ENCODE results near the gene MYEF2. TPM values are rescaled to one million over a fixed set of nuclear protein-coding genes. Genes with fewer than 3 reads are reported as not detected.

The MYEF2 gene
- total RNA-seq, 2 donors from 2014 or later = 12.9 to 16.6 TPM

- Histone ChIP-seq H3K4me1 (no peaks in the 10 kb centered on the region), H3K27ac (no peak overlapping the region), H3K36me3 (replicated peaks in 1 of 2; ENCODE audit: insufficient read depth in 1 of 2, low read depth in 2 of 2) (no peaks in the 10 kb centered on the region), H3K27me3 (no peaks in the 10 kb centered on the region), H3K9me3 (no peaks in the 10 kb centered on the region), H3K4me3 (no peak overlapping the region)
- intact Hi-C loops (cut with DNase I) = no loop called here
- 82 to 89% methylated on average over 6 of the region's 6 CpGs for WGBS, 2 donors
- TF ChIP-seq CTCF (IDR thresholded peaks at IDR 0.05) (no peak), POLR2A (IDR thresholded peaks at IDR 0.05) (no peak)
- no peak for DNase-seq
- ATAC-seq = no peak
Observed at GRCh38 chr15:48085591-48085930, 92.5 kb downstream of the MYEF2 start.

- WGBS, 2 donors = 55 to 72% methylated on average over 6 of the region's 6 CpGs
- DNase-seq = peak in 1 of 4 donors; percentile 6
- no peak overlapping the region for H3K4me3 ChIP-seq
Observed at GRCh38 chr15:48084759-48085590, 93.1 kb downstream of the MYEF2 start.

More at GRCh38 chr15:48084759-48085590, 93.1 kb downstream of the MYEF2 start:
- ATAC-seq = no peak
- TF ChIP-seq POLR2A (IDR thresholded peaks at IDR 0.05) (no peak), CTCF (IDR thresholded peaks at IDR 0.05) (peak in 2 of 7 experiments; percentile 24 to 29)
- Histone ChIP-seq H3K27me3 (no peaks in the 10 kb centered on the region), H3K27ac (no peak overlapping the region), H3K36me3 (replicated peaks in 1 of 2; ENCODE audit: insufficient read depth in 1 of 2, low read depth in 2 of 2) (no peaks in the 10 kb centered on the region), H3K4me1 (no peaks in the 10 kb centered on the region), H3K9me3 (no peaks in the 10 kb centered on the region)
- intact Hi-C loops (cut with DNase I) = no loop called here

Other genes starting within 250 kb of the MYEF2 start
- gene SLC24A5, start 57.3 kb downstream of the MYEF2 start, total RNA-seq = not detected
- gene CTXN2, start 13.4 kb upstream of the MYEF2 start, total RNA-seq = under 1 TPM in 1 of 2 donors, not detected in 1; 0.52 TPM
- gene SLC12A1, start 28.0 kb upstream of the MYEF2 start, total RNA-seq = not detected
- 10 to 100 TPM; 71.1 to 77.8 TPM for gene DUT, start 153.1 kb upstream of the MYEF2 start, total RNA-seq